Endodermal cell (in vitro differentiated cells): ENCODE measurements around the gene FAAP100. TPM values are rescaled to one million over a fixed set of nuclear protein-coding genes. Genes with fewer than 3 reads are reported as not detected.

ENCODE experiments used
- DNase-seq: peaks from one replicate; pipeline ENCODE4 v3.0.0-alpha.2; 2017
- H3K27ac ChIP-seq: 2 replicates; pipeline ENCODE4 v1.5.1; 2013; ENCODE audit warnings: mild to moderate bottlenecking, low read depth, low read length, moderate library complexity
- H3K27me3 ChIP-seq: 2 replicates; pipeline ENCODE4 v1.6.1; 2013; ENCODE audit warnings: mild to moderate bottlenecking, low read length, moderate library complexity; ENCODE audit not compliant: insufficient read depth, control insufficient read depth, poor library complexity, severe bottlenecking
- H3K36me3 ChIP-seq: 2 replicates; pipeline ENCODE4 v1.7.0; 2013; ENCODE audit warnings: mild to moderate bottlenecking, low read length, moderate library complexity; ENCODE audit not compliant: control insufficient read depth, insufficient read depth
- H3K4me1 ChIP-seq: one replicate; pipeline ENCODE4 v1.7.0; 2013; ENCODE audit warnings: low read length; ENCODE audit not compliant: control insufficient read depth, insufficient read depth
- H3K4me3 ChIP-seq: 2 replicates; pipeline ENCODE4 v1.5.1; 2013; ENCODE audit warnings: mild to moderate bottlenecking, low read length, moderate library complexity
- H3K9ac ChIP-seq: 2 replicates; pipeline ENCODE4 v1.6.1; 2013; ENCODE audit warnings: mild to moderate bottlenecking, low read length, moderate library complexity; ENCODE audit not compliant: poor library complexity, severe bottlenecking; ENCODE audit errors: extremely low read depth
- H3K9me3 ChIP-seq: 2 replicates; pipeline ENCODE4 v1.6.1; 2013; ENCODE audit warnings: mild to moderate bottlenecking, low read length, moderate library complexity; ENCODE audit not compliant: control insufficient read depth
- H3K27ac Mint-ChIP-seq: 2 replicates; pipeline ENCODE4 v1.8.0; 2020; ENCODE audit warnings: mixed read lengths
- H3K27me3 Mint-ChIP-seq: 2 replicates; pipeline ENCODE4 v1.8.0; 2021; ENCODE audit warnings: mild to moderate bottlenecking, mixed read lengths; ENCODE audit not compliant: insufficient read depth
- H3K36me3 Mint-ChIP-seq: 2 replicates; pipeline ENCODE4 v1.8.0; 2020; ENCODE audit warnings: low read depth, mixed read lengths
- H3K4me1 Mint-ChIP-seq: 2 replicates; pipeline ENCODE4 v1.8.0; 2020; ENCODE audit warnings: mixed read lengths
- H3K4me3 Mint-ChIP-seq: 2 replicates; pipeline ENCODE4 v1.8.0; 2020; ENCODE audit warnings: mild to moderate bottlenecking, moderate library complexity, mixed read lengths
- H3K9me3 Mint-ChIP-seq: 2 replicates; pipeline ENCODE4 v1.8.0; 2020; ENCODE audit warnings: mild to moderate bottlenecking, mixed read lengths
- WGBS, 2 experiments: methylation state at CpG; one replicate each; pipeline versions ENCODE4 v1.1.5 to v1.1.7; 2013; ENCODE audit warnings: missing lambda C conversion rate in 2 of 2, mixed read lengths in 1 of 2; ENCODE audit not compliant: insufficient coverage in 1 of 2, insufficient read length in 1 of 2; 5-methylcytosine and 5-hydroxymethylcytosine counted together
- total RNA-seq, 2 donors: library from RNA; stranded (reverse); fragmentation: NEBNext Ultra II Directional in 1 of 2; extraction: Animal tissue kit (Norgen Biotek cat#: 25700) in 1 of 2; gene quantifications; 2 replicates in 1 of 2; 3 replicates in 1 of 2; pipeline ENCODE4 v1.2.1, GENCODE V29; 2021
- TF ChIP-seq, protein P1 (sequence below): fragments of 200-600 bp; sonication (generic); conservative IDR thresholded peaks from 2 replicates; pipeline ENCODE4 v1.5.0; 2021; ENCODE audit warnings: antibody characterized with exemption, mild to moderate bottlenecking

FAAP100 gene
- total RNA-seq, 2 donors from 2014 or later: 34.5 to 39.5 TPM

DNA sequence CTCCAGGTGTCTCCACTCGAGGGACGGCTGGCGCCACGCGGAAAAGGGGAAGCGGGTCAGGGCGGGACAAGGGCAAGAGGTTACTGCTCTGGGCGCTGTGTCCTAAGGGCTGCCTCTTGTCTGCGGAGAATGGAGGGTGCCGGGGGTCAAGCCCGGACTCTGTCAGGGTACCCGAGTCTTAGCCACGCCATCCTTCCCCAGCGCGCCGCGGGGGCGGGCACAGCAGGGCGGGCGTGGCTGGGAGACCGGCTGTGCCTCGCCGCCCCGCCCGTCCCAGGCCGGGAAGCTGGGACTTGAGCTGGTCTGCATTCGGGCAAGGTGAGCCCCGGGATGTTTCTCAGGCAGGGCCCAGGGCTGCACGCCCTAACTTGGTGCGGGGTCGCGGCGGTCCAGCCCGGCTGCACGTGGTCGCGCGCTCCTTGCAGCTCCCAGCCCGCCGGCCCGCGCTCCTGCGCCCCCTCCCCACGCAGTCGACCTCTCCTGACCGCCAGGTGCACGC is 33.3 kb downstream of the FAAP100 start:
- Histone ChIP-seq H3K27ac (no peak overlapping the region), H3K4me3 (peak overlapping the region; percentile 71), H3K9ac (peak overlapping the region; percentile 20), H3K9me3 (no peaks in the 10 kb centered on the region), H3K27me3 (peaks cover 8% of the 10 kb centered on the region), H3K4me1 (peaks cover 17% of the 10 kb centered on the region), H3K36me3 (peaks cover 8% of the 10 kb centered on the region)
- peaks cover 5% of the 10 kb centered on the region for H3K36me3 Mint-ChIP-seq
- H3K9me3 Mint-ChIP-seq: no peaks in the 10 kb centered on the region
- no peak overlapping the region for H3K27ac Mint-ChIP-seq
- peak overlapping the region; percentile 43 for H3K4me3 Mint-ChIP-seq
- peaks cover 29% of the 10 kb centered on the region for H3K27me3 Mint-ChIP-seq
- DNase-seq: peak; percentile 85
- WGBS, 2 experiments: 3% methylated on average over 16 to 47 of the region's 47 CpGs
- TF ChIP-seq, protein P1, sequence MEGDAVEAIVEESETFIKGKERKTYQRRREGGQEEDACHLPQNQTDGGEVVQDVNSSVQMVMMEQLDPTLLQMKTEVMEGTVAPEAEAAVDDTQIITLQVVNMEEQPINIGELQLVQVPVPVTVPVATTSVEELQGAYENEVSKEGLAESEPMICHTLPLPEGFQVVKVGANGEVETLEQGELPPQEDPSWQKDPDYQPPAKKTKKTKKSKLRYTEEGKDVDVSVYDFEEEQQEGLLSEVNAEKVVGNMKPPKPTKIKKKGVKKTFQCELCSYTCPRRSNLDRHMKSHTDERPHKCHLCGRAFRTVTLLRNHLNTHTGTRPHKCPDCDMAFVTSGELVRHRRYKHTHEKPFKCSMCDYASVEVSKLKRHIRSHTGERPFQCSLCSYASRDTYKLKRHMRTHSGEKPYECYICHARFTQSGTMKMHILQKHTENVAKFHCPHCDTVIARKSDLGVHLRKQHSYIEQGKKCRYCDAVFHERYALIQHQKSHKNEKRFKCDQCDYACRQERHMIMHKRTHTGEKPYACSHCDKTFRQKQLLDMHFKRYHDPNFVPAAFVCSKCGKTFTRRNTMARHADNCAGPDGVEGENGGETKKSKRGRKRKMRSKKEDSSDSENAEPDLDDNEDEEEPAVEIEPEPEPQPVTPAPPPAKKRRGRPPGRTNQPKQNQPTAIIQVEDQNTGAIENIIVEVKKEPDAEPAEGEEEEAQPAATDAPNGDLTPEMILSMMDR: no peak
- peaks cover 20% of the 10 kb centered on the region for H3K4me1 Mint-ChIP-seq

DNA sequence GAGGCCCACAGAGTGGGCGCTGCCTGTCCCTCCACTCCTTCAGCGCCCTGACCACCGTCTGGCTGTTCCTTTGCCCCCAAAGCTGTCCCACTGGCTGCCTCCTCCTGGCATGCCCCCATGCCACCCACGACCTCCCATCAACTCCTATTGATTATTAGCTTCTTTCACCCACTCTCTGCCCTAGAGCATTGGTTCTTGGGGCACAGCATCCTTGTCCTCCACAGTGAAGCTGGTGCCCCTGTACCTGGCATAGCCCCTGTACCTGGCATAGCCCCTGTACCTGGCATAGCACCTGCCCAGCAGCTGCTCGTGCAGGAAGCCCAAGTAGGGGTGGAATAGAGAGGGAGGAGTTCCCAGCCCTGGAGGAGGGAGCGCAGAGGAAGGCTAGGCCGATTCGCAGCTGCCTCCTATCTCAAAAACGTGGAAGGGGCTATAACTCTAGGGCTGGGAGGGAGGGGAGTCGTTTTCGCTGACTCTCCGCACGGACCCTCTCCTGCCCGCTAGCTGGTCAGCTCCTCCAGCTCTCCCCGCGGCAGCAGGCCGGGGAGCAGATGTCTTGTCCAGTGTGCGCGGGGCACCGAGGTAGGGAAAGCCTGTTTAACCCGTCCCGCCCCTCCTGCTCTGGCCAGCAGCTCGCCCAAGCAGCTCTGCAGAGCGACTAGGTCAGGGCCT is 33.9 kb downstream of the FAAP100 start:
- H3K4me3 Mint-ChIP-seq: peak overlapping the region; percentile 43
- TF ChIP-seq, protein P1: no peak
- H3K27ac ChIP-seq: no peak overlapping the region

DNA sequence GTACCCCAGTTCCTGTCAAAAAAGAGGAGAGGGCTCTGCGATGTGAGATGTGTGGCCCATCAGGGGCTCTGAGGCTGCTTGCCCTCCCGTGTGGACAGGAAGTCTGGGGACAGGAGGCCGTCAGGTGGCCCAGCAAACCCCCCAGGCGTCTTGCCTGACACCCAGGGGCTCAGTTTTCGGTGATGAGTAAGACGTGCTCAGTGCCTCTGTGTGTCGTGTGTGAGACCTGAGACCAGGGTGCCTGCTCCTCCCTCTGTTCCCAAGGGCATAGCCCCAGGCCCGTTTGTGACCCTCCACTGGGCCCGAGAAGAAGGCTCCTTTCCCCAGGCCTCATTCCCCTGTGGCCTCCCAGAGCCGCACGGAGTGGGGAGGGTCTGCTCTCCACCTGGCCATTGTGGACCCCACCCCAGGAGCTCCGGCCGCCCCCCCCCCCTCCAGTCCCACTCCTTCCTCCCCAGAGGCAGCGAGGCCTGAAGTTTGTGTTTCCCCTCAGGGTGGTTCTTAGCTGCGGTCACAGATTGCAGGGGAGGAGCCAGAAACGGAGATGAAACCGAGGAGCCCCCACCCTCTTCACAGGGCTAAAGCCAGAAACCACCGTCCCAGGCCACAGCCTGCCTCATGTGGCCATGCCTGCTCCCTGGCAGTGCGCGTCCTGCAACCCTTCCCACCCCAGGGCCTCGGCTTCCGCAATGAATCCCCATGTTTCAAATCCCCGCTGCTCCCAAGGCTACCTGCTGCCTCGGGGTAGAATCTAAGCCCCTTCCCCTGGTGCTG is 34.6 kb downstream of the FAAP100 start:
- 53 to 65% methylated on average over 8 to 24 of the region's 24 CpGs for WGBS, 2 experiments
- Mint-ChIP-seq H3K9me3 (no peaks in the 10 kb centered on the region), H3K4me1 (peaks cover 18% of the 10 kb centered on the region), H3K27me3 (peaks cover 22% of the 10 kb centered on the region), H3K4me3 (peak overlapping the region; percentile 98), H3K36me3 (peaks cover 5% of the 10 kb centered on the region), H3K27ac (no peak overlapping the region)
- Histone ChIP-seq H3K27me3 (peaks cover 8% of the 10 kb centered on the region), H3K4me3 (peak overlapping the region; percentile 93), H3K36me3 (peaks cover 8% of the 10 kb centered on the region), H3K4me1 (peaks cover 17% of the 10 kb centered on the region), H3K9me3 (no peaks in the 10 kb centered on the region), H3K9ac (no peak overlapping the region), H3K27ac (no peak overlapping the region)
- TF ChIP-seq, protein P1: no peak
- peak; percentile 86 for DNase-seq

More for the DNA sequence above, 33.9 kb downstream of the FAAP100 start:
- Histone ChIP-seq H3K4me3 (peak overlapping the region; percentile 71), H3K9me3 (no peaks in the 10 kb centered on the region), H3K4me1 (peaks cover 17% of the 10 kb centered on the region), H3K9ac (no peak overlapping the region), H3K36me3 (peaks cover 8% of the 10 kb centered on the region), H3K27me3 (peaks cover 8% of the 10 kb centered on the region)
- no peaks in the 10 kb centered on the region for H3K9me3 Mint-ChIP-seq
- WGBS, 2 experiments: 22 to 28% methylated on average over 8 to 24 of the region's 24 CpGs
- H3K27ac Mint-ChIP-seq: no peak overlapping the region
- peaks cover 5% of the 10 kb centered on the region for H3K36me3 Mint-ChIP-seq
- H3K4me1 Mint-ChIP-seq: peaks cover 18% of the 10 kb centered on the region
- DNase-seq: peak; percentile 86
- peaks cover 27% of the 10 kb centered on the region for H3K27me3 Mint-ChIP-seq
